Activated CD4-positive, alpha-beta T cell treated with anti-CD3 and anti-CD28 coated beads, Interleukin-10, Interleukin-2, amounts not matched to agents 100 ng/mL and 50 ng/mL, durations not matched to agents 16 hours and 8 hours (primary cell): ENCODE results near the gene SLC25A38.
"Not testable (repeated sequence)": the region's sequence is repeated elsewhere in the genome, so short reads cannot be mapped to it uniquely, and the experiment has no call there.

Source experiments
- DNase-seq: peaks from one replicate; pipeline ENCODE4 v3.0.0-alpha.2; 2020

The SLC25A38 gene

GRCh38 chr3:39408493-39409372, 25.6 kb downstream of the SLC25A38 start:
- peak; percentile 84 for DNase-seq

- DNase-seq: no peak
Observed at GRCh38 chr3:39409514-39410136, 26.5 kb downstream of the SLC25A38 start.

GRCh38 chr3:39410893-39411292, 27.7 kb downstream of the SLC25A38 start:
- no peak for DNase-seq

- no peak for DNase-seq
Observed at GRCh38 chr3:39412668-39413260, 29.6 kb downstream of the SLC25A38 start.

- no peak for DNase-seq
Observed at GRCh38 chr3:39413691-39414420, 30.7 kb downstream of the SLC25A38 start.

- no peak for DNase-seq
Observed at GRCh38 chr3:39414421-39414907, 31.3 kb downstream of the SLC25A38 start.

- peak; percentile 31 for DNase-seq
Observed at GRCh38 chr3:39415302-39415701, 32.1 kb downstream of the SLC25A38 start.

- peak; percentile 37 for DNase-seq
Observed at GRCh38 chr3:39415983-39416382, 32.8 kb downstream of the SLC25A38 start.

GRCh38 chr3:39416998-39417397, 33.8 kb downstream of the SLC25A38 start:
- not testable (repeated sequence) for DNase-seq

GRCh38 chr3:39418556-39419225, 35.5 kb downstream of the SLC25A38 start:
- not testable (repeated sequence) for DNase-seq

- no peak for DNase-seq
Observed at GRCh38 chr3:39419742-39420315, 36.7 kb downstream of the SLC25A38 start.

GRCh38 chr3:39420543-39420942, 37.4 kb downstream of the SLC25A38 start:
- DNase-seq: no peak

- DNase-seq: no peak
Observed at GRCh38 chr3:39423436-39423970, 40.3 kb downstream of the SLC25A38 start.

GRCh38 chr3:39426312-39426711, 43.1 kb downstream of the SLC25A38 start:
- no peak for DNase-seq

GRCh38 chr3:39427506-39427905, 44.3 kb downstream of the SLC25A38 start:
- DNase-seq: no peak

GRCh38 chr3:39428745-39429201, 45.6 kb downstream of the SLC25A38 start:
- no peak for DNase-seq

- DNase-seq: no peak
Observed at GRCh38 chr3:39429466-39429865, 46.3 kb downstream of the SLC25A38 start.

GRCh38 chr3:39432342-39432741, 49.2 kb downstream of the SLC25A38 start:
- no peak for DNase-seq

- no peak for DNase-seq
Observed at GRCh38 chr3:39433642-39434041, 50.5 kb downstream of the SLC25A38 start.

- no peak for DNase-seq
Observed at GRCh38 chr3:39434574-39434973, 51.4 kb downstream of the SLC25A38 start.

- no peak for DNase-seq
Observed at GRCh38 chr3:39435006-39435748, 52.0 kb downstream of the SLC25A38 start.
